ENCODE measurements around the gene BRMS1L.
"Not testable (repeated sequence)": the region's sequence is repeated elsewhere in the genome, so short reads cannot be mapped to it uniquely, and the experiment has no call there.

BRMS1L gene, protein sequence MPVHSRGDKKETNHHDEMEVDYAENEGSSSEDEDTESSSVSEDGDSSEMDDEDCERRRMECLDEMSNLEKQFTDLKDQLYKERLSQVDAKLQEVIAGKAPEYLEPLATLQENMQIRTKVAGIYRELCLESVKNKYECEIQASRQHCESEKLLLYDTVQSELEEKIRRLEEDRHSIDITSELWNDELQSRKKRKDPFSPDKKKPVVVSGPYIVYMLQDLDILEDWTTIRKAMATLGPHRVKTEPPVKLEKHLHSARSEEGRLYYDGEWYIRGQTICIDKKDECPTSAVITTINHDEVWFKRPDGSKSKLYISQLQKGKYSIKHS

DNA sequence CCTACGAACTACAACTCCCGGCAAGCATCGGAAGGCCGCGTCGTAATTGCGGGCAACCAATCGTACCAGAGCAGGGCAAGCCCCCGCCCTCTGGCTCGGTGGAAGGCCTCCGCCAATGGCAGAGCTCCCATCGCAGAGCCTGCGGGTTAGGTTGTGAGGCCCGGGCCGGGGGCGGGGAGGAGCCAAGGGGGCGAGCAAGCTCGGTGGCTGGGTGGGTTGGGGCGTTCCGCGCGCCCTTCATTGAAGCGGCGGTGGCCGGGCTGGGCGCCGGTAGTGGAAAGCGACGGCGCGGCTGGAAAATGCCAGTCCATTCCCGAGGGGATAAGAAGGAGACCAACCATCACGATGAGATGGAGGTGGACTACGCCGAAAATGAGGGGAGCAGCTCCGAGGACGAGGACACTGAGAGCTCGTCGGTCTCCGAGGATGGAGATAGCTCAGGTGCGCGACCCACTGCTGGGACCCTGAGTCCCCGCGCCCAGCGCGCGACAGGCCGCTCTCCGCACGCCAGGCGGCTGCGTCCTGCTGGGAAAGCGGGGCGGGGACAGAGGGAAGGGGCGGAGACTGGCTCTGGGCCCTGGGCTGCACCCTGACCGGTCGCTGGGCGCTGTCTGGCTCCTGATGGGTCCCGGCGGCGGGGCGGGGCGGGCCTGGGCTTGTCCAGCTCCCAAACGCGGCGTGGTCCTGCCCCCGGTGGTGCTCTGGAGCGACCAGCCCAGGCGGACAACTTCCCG is at the start of gene BRMS1L:
Gene BRMS1L (plus strand): TSS at position 121 of the 734 bp plus-strand sequence. CDS start 179 bp downstream, at position 300.
- DNase-seq: peak; percentile 100

DNA sequence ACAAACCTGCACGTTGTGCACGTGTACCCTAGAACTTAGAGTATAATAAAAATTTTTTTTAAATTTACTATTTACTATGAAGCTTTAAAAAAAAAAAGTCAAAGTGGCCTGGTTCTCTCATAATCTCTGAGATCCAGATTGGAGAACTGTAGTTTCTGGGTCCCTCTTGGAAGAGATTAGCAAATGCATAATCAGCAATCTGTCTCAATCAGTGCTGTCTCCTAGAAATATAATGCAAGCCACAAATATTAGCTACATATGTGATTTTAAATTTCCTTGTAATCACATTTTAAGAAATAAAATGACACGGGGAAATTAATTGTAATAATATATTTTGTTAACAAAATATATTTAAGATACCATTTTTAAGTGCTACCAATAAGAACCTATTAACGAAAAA is 49.3 kb upstream of the BRMS1L start:
- no peak for DNase-seq

DNA sequence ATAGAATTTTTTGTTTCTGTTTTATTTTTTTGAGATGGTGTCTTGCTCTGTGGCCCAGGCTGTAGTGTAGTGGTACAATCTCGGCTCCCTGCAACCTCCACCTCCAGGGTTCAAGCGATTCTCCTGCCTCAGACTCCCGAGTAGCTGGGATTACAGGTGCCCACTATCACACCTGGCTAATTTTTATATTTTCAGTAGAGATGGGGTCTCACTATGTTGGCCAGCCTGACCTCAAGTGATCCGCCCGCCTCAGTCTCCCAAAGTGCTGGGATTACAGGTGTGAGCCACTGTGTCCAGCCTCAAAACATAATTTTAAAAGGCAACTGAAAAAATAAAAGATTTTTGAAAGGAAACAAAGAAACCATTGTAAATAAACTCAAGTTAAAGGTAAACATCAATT is 48.6 kb upstream of the BRMS1L start:
- DNase-seq: not testable (repeated sequence)

DNA sequence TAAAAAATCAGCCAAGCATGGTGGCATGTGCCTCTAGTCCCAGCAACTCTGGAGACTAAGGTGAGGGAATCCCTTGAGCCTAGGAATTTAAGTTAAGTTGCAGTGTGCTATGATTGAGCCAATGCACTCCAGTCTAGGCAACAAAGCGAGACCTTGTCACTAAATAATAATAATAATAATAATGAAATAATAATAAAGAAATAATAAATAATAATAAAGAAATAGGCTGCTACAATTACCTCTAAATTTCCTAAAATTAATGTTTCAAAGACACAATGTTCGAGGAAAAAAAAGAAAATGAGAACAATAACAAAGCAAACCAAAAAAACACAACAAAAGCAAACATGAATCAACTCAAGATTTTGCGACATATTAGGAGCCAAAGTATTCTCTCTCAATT is 46.8 kb upstream of the BRMS1L start:
- DNase-seq: no peak

DNA sequence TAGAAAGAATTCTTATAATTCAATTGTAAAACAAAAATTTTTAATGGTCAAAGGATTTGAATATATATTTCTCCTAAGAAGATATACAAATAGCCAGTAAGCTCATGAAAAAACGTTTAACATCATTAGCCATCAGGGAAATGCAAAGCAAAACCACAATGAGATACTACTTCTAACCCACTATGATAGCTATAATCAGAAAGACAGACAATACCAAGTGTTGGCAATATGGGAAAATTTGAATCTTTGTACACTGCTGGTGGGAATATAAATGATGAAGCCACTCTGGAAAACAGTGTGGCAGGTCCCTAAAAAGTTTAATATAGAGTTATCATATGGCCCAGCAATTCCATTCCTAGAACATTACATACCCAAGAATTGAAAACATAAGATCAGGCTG is 42.4 kb upstream of the BRMS1L start:
- DNase-seq: no peak

DNA sequence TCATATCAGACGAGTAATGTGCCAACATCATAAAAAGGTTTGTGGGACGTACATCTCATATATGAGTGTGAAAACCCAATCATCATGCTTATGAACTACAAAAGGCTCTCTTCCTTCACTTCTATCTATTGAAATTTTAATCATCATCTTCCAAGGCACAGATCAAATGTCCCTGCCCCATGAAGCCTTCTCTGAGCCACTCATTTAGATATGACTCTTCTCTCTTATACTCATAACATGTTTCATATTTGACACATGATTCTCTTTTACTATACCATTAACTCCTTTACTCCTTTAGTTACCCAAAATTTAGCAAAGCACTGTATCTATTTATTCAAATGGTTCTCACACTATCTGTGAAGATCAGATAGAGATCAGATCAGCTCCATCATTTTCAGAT is 39.3 kb upstream of the BRMS1L start:
- DNase-seq: no peak

DNA sequence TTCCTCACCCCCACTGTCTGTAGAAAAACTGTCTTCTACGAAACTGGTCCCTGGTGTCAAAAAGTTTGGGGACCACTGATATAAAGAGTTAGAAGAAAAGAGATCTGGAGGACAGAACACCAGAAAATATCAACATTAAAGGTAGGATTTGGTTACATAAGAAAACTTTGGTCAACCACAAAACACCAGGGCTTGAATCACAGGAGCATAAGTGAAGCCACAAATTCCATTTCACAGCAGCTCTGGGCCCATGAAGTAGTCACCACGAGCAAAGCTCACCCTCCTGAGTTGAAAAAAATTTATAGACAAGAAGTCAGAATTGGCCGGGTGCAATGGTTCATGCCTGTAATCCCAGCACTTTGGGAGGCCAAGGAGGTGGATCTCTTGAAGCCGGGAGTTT is 36.5 kb upstream of the BRMS1L start:
- DNase-seq: no peak

DNA sequence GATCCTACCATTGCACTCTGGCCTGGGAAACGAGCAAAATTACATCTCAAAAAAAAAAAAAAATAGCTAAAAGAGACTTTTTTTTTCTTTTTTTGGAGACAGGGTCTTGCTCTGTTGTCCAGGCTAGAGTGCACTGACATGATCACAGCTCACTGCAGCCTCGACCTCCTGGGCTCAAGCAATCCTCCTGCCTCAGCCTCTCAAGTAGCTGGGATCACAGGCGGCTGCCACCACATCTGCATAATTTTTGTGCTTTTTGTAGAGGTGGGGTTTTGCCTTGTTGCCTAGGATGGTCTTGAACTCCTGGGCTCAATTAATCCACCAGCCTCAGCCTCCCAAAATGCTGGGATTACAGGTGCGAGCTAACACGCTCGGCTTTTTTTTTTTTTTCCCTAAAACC is 28.3 kb upstream of the BRMS1L start:
- DNase-seq: no peak

DNA sequence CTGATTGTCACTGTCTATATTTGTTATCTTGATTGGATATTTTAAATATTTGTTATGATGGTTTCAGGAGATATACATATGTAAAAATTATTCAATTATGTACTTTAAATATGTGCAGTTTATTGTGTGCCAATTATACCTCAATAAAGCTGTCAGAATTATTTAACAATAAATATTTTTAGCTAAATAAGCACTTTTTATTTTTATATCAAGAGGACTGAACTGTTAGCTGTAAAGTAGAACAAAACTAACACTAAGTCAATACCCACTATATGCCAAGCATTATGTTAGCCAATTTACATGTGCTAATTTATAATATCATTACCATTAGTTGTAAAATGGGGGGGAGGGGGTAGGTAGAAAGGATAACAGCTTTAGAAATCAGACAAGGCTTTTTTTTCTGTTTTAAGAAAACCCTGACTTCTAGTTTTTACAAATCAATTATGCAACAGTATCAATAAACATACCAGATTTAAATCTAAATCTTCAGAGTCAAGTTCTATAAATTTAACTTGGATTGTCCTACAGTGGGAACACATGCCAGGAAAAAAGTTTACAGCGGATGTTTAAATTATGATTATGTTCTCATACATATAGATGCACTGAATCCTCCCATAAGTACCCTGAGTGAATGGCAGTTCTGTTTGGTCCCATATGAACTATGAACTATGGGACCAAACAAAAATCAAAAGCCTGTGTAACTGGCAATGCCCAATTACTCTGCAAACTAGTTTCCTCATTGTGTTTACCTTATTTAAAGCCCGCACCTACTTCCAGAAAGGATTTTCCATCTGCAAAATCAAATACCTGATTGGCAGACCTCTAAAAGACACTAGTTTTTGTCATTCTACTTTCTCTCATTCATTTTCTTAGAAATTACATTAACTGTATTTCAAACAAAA is 19.9 kb upstream of the BRMS1L start:
- DNase-seq: no peak

DNA sequence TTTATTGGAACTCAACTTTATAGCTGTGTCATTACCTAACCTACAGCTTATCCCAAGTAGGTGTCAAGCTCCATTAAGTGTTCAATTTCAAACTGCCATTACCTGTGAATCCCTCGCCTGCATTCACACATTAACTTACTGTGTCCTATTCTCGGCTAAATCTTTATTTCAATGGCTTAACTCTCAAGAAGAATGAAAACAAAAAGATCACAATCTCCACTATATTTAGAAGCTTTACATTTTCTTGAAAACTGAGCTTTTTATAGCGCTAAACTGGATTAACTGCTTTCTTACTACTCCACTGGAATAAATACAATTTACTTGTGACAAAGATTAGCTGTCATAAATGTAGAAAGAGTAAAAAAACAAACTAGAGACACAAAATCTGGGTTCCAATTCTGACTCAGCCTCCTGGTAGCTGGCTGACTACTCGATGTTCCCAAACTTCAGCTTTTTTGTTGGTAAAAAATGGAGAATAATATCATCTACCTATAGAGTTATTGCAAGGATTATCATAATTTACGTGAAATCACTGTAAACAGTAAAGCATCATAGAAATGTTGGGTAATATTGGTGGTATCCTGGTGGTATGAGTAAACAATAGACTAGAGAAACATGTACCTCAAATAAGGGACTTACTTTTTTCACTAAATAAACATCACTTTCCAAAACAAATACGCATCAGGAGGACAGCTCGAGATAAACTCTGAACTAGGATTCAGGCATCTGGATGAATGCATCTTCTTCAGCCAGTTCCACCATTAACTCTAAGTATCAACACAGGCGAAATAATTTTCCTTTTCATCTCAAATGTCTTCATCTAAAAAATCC is 18.8 kb upstream of the BRMS1L start:
- DNase-seq: no peak

DNA sequence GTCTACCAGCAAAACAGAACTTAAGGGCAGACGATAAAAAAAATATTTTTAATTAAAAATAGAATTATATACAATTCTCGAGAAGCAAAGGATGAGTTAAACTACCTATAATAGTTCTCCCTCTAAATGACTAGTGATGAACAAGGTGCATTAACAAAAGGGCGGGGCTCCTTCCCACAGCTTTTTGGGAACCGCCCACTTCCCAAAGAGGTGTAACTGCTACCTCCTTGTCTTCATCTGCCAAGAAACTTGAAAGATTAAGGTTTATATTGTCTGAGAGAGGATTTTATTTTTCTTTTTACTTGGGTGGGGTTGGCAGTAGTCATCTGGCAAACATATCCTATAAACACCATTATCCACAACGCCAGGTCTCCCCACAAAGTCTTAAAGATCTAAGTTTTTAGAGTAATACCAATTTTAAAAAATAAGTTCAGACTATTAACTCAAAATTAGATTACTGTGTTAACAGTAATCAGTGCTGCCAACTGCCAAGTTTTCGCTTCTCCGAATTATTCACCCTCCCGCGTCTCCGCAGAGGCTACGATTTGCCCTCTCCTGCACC is 18.0 kb upstream of the BRMS1L start:
- DNase-seq: peak; percentile 49

DNA sequence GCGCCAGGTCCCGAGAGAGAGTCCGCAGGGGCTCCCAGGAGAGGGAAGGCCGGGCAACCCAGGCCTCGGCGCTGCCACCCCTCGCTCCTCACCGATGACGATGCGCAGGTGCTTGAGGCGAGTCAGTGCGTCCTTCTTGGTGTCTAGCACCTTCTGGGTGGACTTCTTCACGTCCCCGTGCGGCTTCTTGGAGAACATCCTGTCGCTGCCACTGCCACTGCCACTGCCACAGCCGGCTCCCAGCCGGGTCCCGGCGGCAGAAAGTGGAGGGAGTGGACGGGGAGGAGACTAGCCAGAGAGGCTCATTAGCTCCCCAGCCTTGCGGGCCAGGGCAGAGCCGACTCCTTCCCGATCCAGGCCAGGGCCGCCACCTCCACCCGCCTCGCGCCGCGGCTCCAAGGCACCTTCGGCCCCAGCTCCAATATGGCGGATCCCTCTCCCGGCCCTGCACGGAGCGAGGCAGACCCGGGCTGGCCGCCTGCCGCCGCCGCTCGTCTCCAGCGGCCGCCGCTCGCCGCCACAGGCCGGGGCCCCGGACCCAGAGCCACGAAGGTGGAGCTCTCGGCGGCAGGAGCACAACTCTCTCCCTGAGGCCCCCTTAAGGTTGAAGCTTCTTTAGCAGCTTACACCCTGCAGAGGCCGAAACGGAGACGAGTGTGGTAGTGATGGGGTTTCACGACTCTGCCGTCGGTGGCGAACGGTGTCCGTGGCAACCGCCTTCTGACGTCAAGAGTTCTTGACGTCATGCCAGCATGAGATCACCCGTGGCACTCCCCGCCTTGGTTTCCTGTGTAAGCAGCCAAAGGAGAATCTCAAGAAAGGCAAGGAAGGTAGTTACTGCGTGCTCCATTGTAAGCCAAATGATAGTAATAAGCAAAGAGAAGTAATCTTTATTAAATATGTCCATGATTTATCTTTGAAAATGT is 17.2 kb upstream of the BRMS1L start, which contains the start of gene RALGAPA1:
Gene RALGAPA1 (minus strand): TSS at position 658 of the 926 bp plus-strand sequence. CDS start 460 bp downstream, at position 198.
- DNase-seq: peak; percentile 96

DNA sequence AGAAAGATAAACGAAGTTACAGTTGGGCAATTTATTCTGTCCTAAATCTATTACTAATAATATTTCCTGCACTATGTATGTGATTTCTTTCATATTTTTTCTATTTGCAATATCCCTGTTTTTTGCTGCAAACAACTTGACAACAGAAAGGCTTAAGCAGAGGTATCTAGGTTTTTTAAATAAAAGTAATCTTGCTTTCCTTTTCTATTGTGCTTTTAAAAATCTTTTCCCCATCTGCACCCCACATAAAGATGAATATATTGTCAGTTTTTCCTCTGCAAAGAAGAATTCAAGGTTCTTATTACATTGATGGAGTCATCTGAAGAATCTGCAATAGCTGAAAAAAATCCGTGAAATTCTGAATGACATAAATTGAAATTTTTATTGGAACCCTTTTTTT is 16.5 kb upstream of the BRMS1L start:
- no peak for DNase-seq

DNA sequence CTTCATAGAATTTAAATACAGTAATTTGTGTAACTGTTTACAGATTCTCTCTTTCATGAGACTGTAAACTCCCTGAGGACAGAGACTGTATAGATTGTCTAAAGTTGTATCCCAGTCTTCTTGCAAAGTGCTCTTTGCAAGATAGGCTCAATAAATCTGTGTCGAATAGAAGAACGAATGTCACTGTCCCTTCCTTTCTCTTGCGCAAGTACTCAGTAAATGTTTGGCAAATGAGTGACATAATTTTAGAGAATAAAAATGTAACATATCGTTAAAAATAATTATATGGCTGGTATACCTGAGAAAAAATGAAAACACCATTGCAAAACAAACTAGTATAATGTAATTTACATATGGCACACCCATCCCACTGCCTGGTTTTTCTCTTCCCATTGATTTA is 15.2 kb upstream of the BRMS1L start:
- DNase-seq: no peak

DNA sequence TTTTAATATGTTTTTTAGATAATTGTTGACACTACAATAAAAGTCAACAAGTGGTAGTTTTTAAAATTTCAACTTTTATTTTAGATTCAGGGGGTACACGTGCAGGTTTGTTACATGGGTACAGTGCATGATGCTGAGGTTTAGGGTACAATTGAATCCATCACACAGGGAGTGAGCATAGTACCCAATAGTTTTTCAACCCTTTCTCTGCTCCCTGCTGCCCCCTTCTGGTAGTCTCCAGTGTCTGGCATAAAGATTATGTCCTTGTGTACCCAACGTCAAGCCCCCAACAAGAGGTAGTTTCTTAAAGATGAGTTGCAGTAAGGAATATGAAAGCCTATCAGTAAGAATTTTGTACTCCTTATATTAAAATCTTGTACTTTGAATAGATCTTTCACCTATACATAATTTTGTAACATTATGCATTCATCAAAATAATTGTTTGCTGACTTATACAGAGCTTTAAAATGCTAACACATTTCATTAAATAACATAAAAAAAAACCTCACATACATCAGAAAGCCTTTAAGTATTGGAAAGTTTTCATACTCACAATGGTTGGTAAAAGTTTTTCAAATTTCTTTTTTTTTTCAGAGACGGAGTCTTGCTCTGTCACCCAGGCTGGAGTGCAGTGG is 11.7 kb upstream of the BRMS1L start:
- DNase-seq: peak; percentile 52

DNA sequence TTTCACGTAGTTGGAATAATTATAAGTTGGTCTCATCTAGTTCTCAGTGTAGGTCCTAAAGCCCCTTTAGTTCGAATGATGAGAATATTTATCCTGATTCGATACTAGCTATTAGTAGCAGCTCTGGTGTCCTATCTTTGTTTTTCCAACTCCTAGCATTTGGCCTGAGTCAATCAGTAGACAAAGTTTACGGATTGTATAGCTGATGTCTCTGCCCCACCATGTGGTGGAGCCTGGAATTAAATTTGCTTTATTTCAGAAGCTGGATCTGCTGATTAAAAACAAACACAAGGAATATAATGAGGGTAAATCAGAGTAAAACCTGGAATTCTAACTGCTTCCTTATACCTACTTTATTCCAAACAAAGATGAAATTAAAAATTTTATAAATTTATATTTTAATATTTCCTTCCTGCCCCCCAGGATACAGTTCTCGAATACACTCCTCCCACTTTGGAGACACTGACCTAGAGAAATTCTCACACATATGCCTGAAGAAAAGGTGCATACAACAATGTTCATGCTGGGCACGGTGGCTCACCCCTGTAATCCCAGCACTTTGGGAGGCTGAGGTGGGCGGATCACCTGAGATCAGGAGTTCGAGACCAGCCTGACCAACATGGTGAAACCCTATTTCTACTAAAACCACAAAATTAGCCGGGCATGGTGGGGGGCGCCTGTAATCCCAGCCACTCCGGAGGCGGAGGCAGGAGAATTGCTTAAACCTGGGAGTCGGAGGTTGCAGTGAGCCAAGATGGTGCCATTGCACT is 7.6 kb upstream of the BRMS1L start:
- DNase-seq: peak; percentile 35

DNA sequence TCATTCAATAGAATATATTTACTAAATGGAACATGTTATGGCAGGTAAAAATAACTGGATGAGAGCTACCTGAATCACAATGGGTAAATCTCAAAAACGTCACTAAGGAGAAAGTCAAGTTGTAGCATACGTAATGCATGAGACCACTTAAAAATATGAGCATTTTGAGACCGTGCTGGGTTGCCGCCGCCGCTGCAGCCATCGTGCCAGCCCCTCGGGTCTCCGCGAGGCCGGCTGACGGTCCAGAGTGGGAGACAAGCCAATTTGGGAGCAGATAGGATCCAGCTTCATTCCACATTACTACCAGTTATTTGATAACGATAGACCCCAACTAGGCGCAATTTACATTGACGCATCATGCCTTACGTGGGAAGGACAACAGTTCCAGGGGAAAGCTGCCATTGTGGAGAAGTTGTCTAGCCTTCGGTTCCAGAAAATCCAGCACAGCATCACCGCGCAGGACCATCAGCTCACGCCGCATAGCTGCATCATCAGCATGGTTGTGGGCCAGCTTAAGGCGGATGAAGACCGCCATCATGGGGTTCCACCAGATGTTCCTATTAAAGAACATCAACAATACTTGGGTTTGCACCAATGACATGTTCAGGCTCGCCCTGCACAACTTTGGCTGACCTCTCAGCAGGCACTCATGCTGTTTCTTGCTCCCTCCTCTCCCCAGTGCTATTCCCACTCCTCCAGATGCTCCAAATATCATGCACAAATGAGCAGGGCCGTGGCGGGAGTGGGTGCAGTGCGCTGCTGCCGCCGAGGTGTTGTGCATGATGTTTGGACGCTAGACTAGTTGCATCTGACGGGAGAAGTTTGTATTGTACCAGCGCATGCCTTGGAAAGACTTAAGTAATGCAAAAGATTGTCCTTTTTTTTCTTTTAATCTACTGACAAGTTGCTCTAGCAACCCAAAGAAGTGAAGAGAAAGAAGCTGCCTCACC is 6.3 kb upstream of the BRMS1L start:
- no peak for DNase-seq
